GM19238 (cell line): ENCODE measurements around the gene TPGS1.
A peak's percentile ranks its signal among the peaks of the same experiment; 100 is the strongest.

Experiments used
- DNase-seq: peaks from one replicate; pipeline ENCODE4 v3.0.0; 2011; ENCODE audit warnings: low spot score; ENCODE audit not compliant: insufficient read length

TPGS1 gene

DNA sequence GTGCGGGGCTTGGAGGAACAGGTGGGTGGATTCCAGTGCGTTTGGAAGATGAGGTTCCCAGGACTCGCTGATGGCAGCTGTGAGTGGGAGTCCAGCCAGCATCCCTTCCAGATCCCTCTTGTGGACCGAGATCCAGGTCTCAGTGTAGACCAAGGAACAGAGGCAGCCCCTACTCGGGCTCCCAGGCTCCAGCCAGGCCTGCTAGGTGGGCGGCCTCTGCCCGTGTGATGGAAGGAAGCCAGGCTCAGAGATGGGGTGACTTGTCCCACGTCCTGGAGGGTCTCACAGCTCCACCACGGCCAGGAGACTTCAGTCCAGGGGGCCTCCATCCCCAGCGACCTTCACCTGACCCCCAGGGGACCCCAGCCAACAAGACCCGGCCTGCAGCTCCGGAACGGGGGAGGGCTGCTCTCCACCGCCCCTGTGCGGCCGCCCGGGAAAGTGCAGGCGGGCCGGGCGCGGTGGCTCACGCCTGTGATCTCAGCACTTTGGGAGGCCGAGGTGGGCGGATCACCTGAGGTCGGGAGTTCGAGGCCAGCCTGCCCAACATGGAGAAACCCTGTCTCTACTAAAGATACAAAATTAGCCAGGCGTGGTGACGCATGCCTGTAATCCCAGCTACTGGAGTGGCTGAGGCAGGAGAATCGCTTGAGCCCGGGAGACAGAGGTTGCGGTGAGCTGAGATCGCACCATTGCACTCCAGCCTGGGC is 11.7 kb upstream of the TPGS1 start:
- DNase-seq: no peak

GRCh38 chr19:496112-496665 is 11.1 kb upstream of the TPGS1 start, which contains the start of gene MADCAM1:
Gene MADCAM1 (plus strand): TSS chr19:496486. CDS start chr19:496500, 14 bp downstream.
- DNase-seq: no peak

DNA sequence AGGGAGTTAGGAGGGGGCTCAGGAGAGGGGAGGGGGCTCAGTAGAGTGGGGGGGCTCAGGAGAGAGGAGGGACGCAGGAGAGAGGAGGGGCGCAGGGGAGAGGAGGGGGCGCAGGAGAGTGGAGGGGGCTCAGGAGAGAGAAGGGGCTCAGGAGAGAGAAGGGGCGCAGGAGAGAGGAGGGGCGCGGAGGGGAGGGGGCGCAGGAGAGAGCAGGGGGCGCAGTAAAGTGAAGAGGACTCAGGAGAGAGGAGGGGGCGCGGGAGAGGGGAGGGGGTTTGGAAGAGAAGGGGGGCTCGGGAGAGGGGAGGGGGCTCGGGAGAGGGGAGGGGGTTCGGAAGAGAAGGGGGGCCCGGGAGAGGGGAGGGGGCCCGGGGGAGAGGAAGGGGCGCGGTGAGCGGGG is 10.3 kb upstream of the TPGS1 start:
- DNase-seq: no peak

- DNase-seq: no peak
Observed at GRCh38 chr19:497491-497868, 9.8 kb upstream of the TPGS1 start.

DNA sequence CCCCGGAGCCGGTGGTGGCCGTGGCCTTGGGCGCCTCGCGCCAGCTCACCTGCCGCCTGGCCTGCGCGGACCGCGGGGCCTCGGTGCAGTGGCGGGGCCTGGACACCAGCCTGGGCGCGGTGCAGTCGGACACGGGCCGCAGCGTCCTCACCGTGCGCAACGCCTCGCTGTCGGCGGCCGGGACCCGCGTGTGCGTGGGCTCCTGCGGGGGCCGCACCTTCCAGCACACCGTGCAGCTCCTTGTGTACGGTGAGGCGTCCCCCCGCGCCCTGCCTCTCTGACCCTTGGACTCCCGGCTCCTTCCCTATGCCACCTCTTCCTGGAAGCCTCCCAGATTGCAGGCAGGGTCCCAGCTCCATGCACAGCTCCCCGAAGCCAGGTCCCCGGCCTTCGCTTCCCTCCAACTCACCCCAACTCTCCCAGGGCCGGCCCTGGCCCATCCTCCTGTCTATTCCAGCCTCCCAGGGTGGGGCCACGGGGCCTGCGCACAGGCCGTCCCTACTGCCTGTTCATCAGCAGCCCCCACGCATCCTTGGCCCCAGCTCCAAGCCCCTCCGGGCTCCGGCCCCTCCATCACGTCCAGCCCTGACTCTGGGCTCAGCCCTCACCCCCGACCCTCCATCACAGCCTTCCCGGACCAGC is 9.3 kb upstream of the TPGS1 start:
- DNase-seq: no peak

- no peak for DNase-seq
Observed at GRCh38 chr19:498511-498891, 8.8 kb upstream of the TPGS1 start.

DNA sequence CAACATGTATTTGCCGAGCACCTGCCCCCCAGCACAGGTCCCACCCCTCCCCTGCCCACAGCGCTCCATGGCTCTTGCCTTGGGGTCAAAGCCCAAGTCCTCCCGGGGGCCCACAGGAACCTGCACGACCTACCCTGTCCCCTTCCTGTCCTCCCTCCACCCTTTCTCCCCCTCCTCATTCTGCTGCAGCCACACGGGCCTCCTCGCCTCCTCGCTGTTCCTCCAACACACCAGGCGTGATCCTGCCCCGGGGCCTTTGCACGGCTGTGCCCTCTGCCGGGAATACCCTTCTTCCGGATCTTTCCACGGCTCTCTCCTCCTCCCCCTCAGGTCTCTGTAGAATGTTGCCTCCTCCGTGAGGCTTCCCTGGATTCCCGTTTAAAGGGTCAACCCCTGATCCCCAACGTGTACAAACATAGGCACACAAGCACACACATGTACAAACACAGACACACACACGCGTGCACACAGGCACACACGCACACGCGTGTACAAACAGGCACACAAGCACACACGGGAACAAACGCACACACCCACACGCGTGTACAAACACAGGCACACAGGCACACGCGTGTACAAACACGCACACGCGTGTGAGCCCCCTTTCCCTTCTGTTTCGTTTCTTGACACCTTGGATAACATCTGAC is 8.2 kb upstream of the TPGS1 start:
- no peak for DNase-seq

GRCh38 chr19:501646-502045 is 5.7 kb upstream of the TPGS1 start:
- DNase-seq: no peak

GRCh38 chr19:504616-505015 is 2.7 kb upstream of the TPGS1 start:
- no peak for DNase-seq

- DNase-seq: peak; percentile 97
Observed at GRCh38 chr19:506404-507285, 652 bp upstream of the TPGS1 start.

DNA sequence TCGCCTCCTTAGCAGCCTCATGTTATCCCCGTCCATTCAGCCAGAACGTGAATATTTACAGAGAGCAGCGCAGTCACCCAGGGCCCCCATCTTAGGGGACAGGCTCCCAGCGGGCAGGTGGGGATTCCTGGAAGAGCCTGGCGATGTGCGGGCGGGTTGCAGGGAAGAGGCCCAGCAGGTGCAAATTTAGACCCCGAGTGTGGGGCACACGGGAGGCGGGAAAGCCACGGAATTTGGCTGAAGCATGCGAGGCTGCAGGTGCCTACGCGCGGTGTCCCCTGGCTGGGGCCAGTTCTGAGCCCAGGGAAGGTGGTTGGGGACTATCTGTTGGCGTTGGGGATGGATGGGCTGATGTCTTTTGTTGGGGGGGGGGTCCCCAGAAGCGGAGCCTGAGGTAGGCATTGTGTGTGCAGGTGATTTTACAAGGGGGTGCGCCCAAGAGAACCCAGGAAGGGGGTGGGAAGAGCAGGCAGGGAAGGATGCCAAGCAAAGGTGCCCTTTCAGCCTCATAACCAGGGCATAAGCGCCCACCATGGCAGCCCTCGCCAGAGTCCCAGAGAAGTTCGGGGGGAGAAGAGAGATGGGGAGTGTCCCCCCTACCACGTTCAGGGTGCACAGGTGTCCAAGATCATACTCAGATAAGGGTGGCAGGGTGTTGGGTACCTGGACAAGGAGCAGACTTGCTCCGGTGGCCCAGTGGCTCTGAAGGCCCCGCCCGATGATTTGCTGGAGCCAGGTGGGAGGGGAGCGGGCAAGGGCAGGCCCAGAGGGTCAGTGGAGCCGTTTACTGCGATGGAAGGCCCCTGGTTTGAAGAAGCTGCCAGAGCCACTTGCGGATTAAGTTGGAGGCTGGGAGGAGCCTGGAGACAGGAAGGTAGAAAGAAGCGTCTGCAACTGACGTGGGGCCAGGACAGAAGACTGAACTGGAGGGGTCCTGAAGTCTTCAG is 1.2 kb downstream of the TPGS1 start:
- DNase-seq: no peak

DNA sequence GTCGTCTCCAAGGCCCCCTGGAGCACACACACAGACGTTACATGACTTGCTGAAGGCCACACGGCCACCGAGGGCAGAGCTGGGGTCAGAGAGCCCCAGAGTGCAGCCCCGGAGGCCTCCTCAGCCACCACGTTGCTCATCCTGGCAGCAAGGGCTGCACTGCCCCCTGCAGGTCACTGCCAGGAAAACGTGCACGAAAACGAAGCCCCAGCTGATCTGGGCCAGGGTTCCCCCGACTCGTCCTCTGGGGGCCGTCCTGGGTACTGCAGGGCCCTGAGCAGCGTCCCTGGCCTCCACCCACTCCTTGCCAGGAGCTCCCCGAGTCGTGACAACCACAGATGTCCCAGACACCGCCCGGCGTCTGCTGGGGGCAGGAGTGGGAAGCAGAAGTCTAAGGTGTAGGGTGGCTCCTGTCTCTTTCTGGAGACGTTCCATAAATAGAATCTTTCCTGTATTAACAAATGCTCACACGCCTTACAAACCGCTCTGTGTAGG is 3.4 kb downstream of the TPGS1 start:
- DNase-seq: peak; percentile 85

- no peak for DNase-seq
Observed at GRCh38 chr19:511101-511851, 4.0 kb downstream of the TPGS1 start.

DNA sequence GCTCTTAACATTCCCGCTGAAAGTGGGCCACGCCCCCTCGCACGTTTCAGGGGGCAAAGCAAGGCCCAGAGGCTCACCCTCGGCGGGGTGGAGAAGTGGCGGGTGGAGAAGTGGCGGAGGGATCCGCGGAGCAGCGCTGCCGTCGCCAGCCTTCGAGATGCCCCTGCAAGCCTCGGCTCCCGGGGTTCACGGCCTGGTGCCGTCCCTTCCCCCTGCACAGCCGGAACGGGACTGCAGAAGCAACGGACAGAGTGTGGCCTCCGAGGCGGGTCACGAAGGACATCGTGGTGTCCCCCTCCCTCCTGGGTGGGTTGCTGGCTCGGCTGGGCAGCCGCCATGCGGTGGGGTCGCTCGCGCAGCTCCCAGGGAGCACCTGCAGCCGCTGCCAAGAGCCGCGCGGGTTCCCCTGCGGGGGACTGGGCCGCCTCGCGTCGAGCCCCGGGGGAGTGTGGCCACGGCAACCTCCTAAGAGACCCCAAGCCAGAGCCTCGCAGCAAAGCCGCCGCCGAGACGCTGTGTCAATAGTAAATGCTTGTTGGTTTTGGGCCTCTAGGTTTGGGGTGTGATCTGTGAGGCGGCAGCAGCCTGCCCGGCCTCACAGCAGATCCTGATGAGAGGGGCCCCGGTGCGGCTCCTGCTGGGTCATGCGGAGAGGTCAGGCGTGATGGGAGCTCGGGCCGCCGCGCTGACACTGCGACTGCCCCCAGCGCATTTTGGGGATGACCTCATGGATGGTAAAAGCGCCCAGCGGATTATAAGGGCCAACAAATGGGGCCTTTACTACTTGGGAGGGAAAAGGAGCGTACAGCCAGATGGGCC is 5.5 kb downstream of the TPGS1 start:
- DNase-seq: no peak

- DNase-seq: no peak
Observed at GRCh38 chr19:513368-514165, 6.3 kb downstream of the TPGS1 start.

DNA sequence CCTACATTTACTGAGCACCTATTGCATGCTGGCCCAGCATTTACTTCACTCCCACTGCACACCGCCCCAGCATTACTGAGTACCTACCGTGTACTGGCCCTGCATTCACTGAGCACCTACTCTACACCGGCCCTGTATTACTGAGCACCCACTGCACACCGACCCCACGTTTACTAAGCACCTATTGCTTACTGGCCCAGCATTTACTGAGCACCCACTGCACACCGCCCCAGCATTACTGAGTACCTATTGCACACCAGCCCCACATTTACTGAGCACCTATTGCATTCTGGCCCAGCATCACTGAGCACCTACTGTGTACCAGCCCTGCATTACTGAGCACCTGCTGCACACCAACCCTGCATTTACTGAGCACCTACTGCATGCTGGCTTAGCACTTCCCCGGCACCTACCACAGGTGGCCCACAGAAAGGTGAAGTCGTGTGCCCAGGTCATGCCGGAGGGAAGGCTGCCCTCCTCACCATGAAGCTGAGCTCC is 6.9 kb downstream of the TPGS1 start:
- no peak for DNase-seq
